GM18526 (cell line): ENCODE data around the gene NFIA.

Source experiments
- POLR2A ChIP-seq: IDR thresholded peaks from 3 replicates; pipeline ENCODE4 v1.6.1; 2011; ENCODE audit not compliant: insufficient read length; ENCODE audit errors: extremely low read depth

Gene NFIA

GRCh38 chr1:61343734-61344420 is 261.5 kb downstream of the NFIA start:
- TF ChIP-seq POLR2A: no peak

DNA sequence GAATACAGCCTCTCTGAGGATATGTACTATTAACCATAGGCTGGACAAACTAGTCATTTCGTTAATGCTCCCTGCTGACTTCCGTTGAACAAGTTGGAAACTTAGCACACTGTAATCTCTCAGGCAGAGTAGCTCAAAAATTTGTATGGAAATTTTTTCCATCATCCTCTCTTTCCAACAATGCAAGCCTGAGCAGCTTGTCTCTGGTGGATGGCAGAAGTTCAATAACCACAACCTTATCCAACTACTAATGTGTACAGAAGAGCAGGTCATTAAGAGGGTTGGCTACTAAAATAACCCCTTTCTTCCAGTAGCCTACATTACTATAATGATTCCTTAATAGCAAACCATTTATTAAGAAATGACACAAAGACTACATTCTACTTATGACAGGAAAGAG is 262.3 kb downstream of the NFIA start:
- no peak for TF ChIP-seq POLR2A

DNA sequence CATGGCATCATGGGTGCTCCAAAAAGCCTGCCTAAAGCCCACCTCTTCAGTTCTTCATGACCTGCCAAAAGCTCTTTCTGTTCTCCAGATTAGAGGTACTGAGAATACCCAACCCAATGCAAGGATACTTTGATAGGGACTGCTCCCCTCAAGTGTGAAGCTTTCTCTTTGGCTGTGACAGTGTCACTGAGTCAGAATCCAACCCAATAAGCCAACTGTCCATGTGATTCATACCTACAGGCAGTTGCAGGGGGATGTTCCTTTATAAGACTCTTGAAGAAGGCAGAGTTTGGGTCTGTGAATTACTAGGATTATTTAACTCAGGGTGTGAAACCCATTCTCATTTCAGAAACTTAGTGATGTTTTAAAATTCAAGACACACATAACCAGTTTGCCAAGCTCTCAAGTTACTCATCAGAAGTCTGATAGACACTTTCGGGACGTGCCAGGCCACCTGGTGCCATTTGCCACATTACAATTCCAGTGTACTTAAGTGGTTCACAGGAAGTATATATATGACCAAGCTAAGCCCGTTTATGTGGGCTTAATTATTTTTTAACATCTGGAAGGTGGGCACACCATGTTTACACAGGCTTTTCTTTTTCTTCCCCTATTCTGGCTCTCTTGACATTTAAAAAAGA is 265.8 kb downstream of the NFIA start:
- TF ChIP-seq POLR2A: no peak

- TF ChIP-seq POLR2A: no peak
Observed at GRCh38 chr1:61352845-61353435, 270.6 kb downstream of the NFIA start.

GRCh38 chr1:61353797-61354406 is 271.5 kb downstream of the NFIA start:
- no peak for TF ChIP-seq POLR2A

DNA sequence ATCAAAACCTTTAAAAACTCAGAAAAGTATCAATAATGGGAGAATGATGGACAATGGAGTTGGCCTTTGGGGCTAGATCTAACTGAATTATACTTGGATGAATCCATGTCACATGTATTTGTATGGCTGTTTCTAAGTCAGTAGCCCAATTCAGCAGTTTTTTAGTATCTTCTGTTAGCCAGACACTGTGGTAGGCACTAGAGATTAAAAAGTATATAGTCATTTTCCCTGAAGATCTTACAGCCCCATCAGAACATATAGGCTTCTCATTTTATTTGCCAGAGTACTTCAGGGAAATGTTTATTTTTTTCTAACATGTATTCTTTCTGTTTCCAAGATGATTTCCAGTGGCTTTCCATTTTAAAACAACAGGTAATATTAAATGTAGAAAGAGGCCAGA is 273.7 kb downstream of the NFIA start:
- no peak for TF ChIP-seq POLR2A

DNA sequence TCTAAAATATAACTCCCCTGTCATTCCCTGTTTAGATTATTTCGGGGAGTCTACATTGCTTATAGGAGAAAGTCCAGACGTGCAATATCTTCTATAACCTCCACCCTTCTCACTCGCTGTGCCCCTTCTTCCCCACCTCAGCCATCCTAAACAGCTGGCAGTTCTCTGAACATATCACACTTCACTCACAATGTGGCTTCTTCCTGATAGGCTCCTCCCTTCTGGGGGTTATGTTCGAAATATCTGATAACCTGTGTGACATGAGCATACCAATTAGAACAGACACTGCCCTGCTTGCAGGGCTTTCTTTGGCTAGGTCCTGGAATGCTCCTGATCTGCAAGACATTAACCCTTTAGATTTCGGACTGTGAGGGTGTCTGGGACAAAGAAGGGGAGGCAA is 274.6 kb downstream of the NFIA start:
- TF ChIP-seq POLR2A: no peak

- no peak for TF ChIP-seq POLR2A
Observed at GRCh38 chr1:61357539-61357938, 275.2 kb downstream of the NFIA start.

- no peak for TF ChIP-seq POLR2A
Observed at GRCh38 chr1:61358770-61359455, 276.6 kb downstream of the NFIA start.

DNA sequence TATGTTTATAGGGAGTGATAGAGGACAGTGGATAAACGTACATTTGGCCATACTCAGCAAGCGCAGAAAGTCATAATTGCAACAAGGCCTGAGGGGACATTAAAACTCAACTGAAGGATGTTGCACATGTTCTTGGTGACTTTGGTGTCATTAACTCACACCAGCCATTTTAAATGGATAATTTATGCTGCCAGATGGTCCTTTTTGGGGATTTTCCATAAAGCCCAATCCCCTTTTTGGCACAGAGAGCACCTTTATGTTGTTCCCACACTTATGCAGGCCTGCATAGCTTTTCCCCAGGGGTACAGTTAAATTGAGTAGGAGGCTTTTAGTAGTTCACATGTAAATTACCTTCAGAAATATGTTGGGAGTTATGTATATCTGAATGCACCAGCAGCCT is 279.6 kb downstream of the NFIA start:
- TF ChIP-seq POLR2A: no peak

GRCh38 chr1:61362351-61362750 is 280.0 kb downstream of the NFIA start:
- no peak for TF ChIP-seq POLR2A

- no peak for TF ChIP-seq POLR2A
Observed at GRCh38 chr1:61368366-61368765, 286.0 kb downstream of the NFIA start.

- TF ChIP-seq POLR2A: no peak
Observed at GRCh38 chr1:61368876-61369275, 286.5 kb downstream of the NFIA start.

- TF ChIP-seq POLR2A: no peak
Observed at GRCh38 chr1:61370177-61370912, 288.0 kb downstream of the NFIA start.

- no peak for TF ChIP-seq POLR2A
Observed at GRCh38 chr1:61370913-61371279, 288.5 kb downstream of the NFIA start.
